CD14-positive monocyte (primary cell): ENCODE results near the gene ZNF174. TPM values are rescaled to one million over a fixed set of nuclear protein-coding genes. Genes with fewer than 3 reads are reported as not detected.

ENCODE experiments used
- DNase-seq, 3 donors: peaks; one replicate each; pipeline ENCODE4 v3.0.0-alpha.2; 2011 to 2022
- H2AFZ ChIP-seq: 2 replicates; pipeline ENCODE4 v1.6.0; 2012; ENCODE audit warnings: mild to moderate bottlenecking, low read depth, low read length, inconsistent platforms; ENCODE audit not compliant: insufficient read depth, poor library complexity, severe bottlenecking
- H3K27ac ChIP-seq, 2 donors: 1 replicate in 1 of 2; 2 replicates in 1 of 2; pipeline ENCODE4 v1.5.1; 2012 to 2013; ENCODE audit warnings: low read length in 2 of 2, control low read depth in 1 of 2, inconsistent platforms in 1 of 2, low read depth in 1 of 2, mild to moderate bottlenecking in 1 of 2
- H3K27me3 ChIP-seq, 2 donors: one replicate each; pipeline versions ENCODE4 v1.6.0 to v1.6.1; 2011 to 2013; ENCODE audit warnings: low read length in 2 of 2; ENCODE audit not compliant: control insufficient read depth in 2 of 2, insufficient read depth in 2 of 2
- H3K36me3 ChIP-seq, 2 donors: replicated peaks in 1 of 2; 1 replicate in 1 of 2; 2 replicates in 1 of 2; pipeline versions ENCODE4 v1.5.1 to v1.6.1; 2012 to 2013; ENCODE audit warnings: low read length in 2 of 2, control low read depth in 1 of 2, inconsistent platforms in 1 of 2, mild to moderate bottlenecking in 1 of 2; ENCODE audit not compliant: insufficient read depth in 2 of 2, control insufficient read depth in 1 of 2
- H3K4me1 ChIP-seq, 2 donors: 1 replicate in 1 of 2; 2 replicates in 1 of 2; pipeline versions ENCODE4 v1.5.1 to v1.6.1; 2012 to 2013; ENCODE audit warnings: low read length in 2 of 2, control low read depth in 1 of 2, inconsistent platforms in 1 of 2, mild to moderate bottlenecking in 1 of 2, moderate library complexity in 1 of 2; ENCODE audit not compliant: insufficient read depth in 2 of 2, control insufficient read depth in 1 of 2
- H3K4me2 ChIP-seq: replicated peaks from 2 replicates; pipeline ENCODE3; 2012; ENCODE audit warnings: low read length, moderate library complexity, mild to moderate bottlenecking; ENCODE audit not compliant: poor library complexity, severe bottlenecking; ENCODE audit errors: extremely low read depth
- H3K4me3 ChIP-seq, 3 experiments: fragments of 200-600 bp in 1 of 3; sonication (generic) in 1 of 3; replicated peaks in 1 of 3; 1 replicate in 2 of 3; 2 replicates in 1 of 3; pipeline ENCODE4 v1.5.1; 2011 to 2013; ENCODE audit warnings: low read length in 3 of 3, mild to moderate bottlenecking in 3 of 3, control low read depth in 2 of 3, low read depth in 2 of 3, inconsistent platforms in 1 of 3, moderate library complexity in 1 of 3
- H3K79me2 ChIP-seq: 2 replicates; pipeline ENCODE4 v1.6.0; 2012; ENCODE audit warnings: mild to moderate bottlenecking, control low read depth, inconsistent platforms, low read length, moderate library complexity; ENCODE audit not compliant: insufficient read depth
- H3K9ac ChIP-seq: 2 replicates; pipeline ENCODE4 v1.6.0; 2017; ENCODE audit warnings: low read length, mild to moderate bottlenecking; ENCODE audit not compliant: insufficient read depth, poor library complexity, severe bottlenecking
- H3K9me3 ChIP-seq, 2 donors: replicated peaks in 1 of 2; 1 replicate in 1 of 2; 2 replicates in 1 of 2; pipeline versions ENCODE4 v1.5.1 to v1.6.1; 2012 to 2013; ENCODE audit warnings: low read length in 2 of 2, control low read depth in 1 of 2; ENCODE audit not compliant: control insufficient read depth in 1 of 2, insufficient read depth in 1 of 2
- H4K20me1 ChIP-seq: 2 replicates; pipeline ENCODE4 v1.6.0; 2012; ENCODE audit warnings: mild to moderate bottlenecking, low read length, control low read depth, moderate library complexity; ENCODE audit not compliant: insufficient read depth
- H3K27ac Mint-ChIP-seq, 7 donors: one replicate each; pipeline ENCODE4 v1.8.0; 2020; ENCODE audit warnings: mild to moderate bottlenecking in 7 of 7, mixed read lengths in 7 of 7, moderate library complexity in 6 of 7, inconsistent platforms in 2 of 7
- H3K27me3 Mint-ChIP-seq, 3 donors: one replicate each; pipeline ENCODE4 v1.8.0; 2021 to 2022; ENCODE audit warnings: low read depth in 3 of 3, mild to moderate bottlenecking in 3 of 3, mixed read lengths in 3 of 3, moderate library complexity in 3 of 3, inconsistent platforms in 1 of 3
- H3K36me3 Mint-ChIP-seq, 2 donors: one replicate each; pipeline ENCODE4 v1.8.0; 2020; ENCODE audit warnings: mixed read lengths in 2 of 2, inconsistent platforms in 1 of 2, mild to moderate bottlenecking in 1 of 2
- H3K4me1 Mint-ChIP-seq: one replicate; pipeline ENCODE4 v1.8.0; 2020; ENCODE audit warnings: mild to moderate bottlenecking, mixed read lengths
- H3K4me3 Mint-ChIP-seq, 2 donors: one replicate each; pipeline ENCODE4 v1.8.0; 2020; ENCODE audit warnings: mild to moderate bottlenecking in 2 of 2, mixed read lengths in 2 of 2, moderate library complexity in 1 of 2
- H3K9me3 Mint-ChIP-seq, 7 donors: one replicate each; pipeline ENCODE4 v1.8.0; 2020 to 2022; ENCODE audit warnings: mixed read lengths in 7 of 7, mild to moderate bottlenecking in 6 of 7, moderate library complexity in 6 of 7, inconsistent platforms in 2 of 7
- CTCF ChIP-seq: fragments of 200-600 bp; IDR thresholded peaks from one replicate; pipeline ENCODE4 v1.8.0; 2022; ENCODE audit warnings: antibody characterized with exemption, mild to moderate bottlenecking
- WGBS: methylation state at CpG from one replicate; pipeline ENCODE4 v1.1.5; 2013; ENCODE audit warnings: missing lambda C conversion rate; ENCODE audit not compliant: insufficient coverage; 5-methylcytosine and 5-hydroxymethylcytosine counted together
- intact Hi-C, 2 donors: fragments of 100-400 bp; cut with micrococcal nuclease; formaldehyde crosslinking; loops; one replicate each; pipeline versions ENCODE4 v1.15.0 to v1.15.1; 2023
- polyA plus RNA-seq, 3 donors: library from polyadenylated mRNA; depleted of rRNA in 1 of 3; unstranded in 2 of 3; stranded (reverse) in 1 of 3; fragments of 300-500 nt in 2 of 3; fragments of >200 nt in 1 of 3; fragmentation: Illumina TruSeq in 2 of 3; gene quantifications; 1 replicate in 2 of 3; 2 replicates in 1 of 3; pipeline ENCODE4 v1.2.3, GENCODE V29; 2012 to 2021

Gene ZNF174
- polyA plus RNA-seq, 3 donors: 2.5 to 5.6 (median 4.9) TPM

DNA sequence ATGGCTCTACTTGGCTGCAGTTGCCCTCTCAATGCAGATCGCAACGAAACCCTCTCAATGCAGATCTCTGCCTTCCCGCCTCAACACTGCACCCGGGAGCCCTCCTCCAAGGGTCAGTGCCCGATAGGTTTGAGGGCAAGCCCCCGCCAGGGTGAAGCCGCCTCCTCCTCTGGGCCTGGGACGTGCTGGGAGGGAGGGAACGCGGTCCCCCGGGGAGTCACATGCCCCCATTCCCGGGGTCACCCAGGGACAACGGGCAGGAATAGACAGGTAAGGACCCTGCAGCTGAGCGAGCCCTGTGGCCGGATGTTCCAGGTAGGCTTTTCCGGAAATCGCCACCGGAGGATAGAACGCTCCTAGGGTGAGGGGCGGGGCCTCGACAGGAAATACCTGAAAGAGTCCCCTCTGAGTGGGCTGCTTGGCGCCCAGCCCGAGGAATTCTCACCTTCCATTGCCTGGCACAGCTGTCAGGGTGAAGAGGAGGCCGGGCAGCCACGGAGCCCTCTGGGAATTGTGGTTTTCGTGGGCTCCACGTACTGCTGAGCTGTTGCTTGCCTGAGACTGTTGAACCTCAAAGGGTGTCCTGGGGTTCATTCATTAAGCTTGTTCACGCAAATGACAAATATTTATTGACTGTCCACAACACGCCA, 12.8 kb downstream of the ZNF174 start:
- H3K4me3 ChIP-seq: no peak overlapping the region
- intact Hi-C loops: no loop called here
- H2AFZ ChIP-seq: no peak overlapping the region
- TF ChIP-seq CTCF: no peak
- no peaks in the 10 kb centered on the region for H3K79me2 ChIP-seq
- no peaks in the 10 kb centered on the region for H3K4me1 ChIP-seq
- Mint-ChIP-seq H3K27me3 (peaks cover 0 to 3% (median 2%) of the 10 kb centered on the region in 3 donors), H3K4me1 (no peaks in the 10 kb centered on the region), H3K36me3 (peaks cover 1 to 8% of the 10 kb centered on the region in 2 donors), H3K9me3 (peaks cover 43 to 97% (median 93%) of the 10 kb centered on the region in 7 donors), H3K27ac (no peak overlapping the region), H3K4me3 (no peak overlapping the region)
- H3K9me3 ChIP-seq: peaks cover 81 to 90% of the 10 kb centered on the region in 2 donors
- no peak for DNase-seq
- H3K36me3 ChIP-seq: peaks cover 0 to 1% of the 10 kb centered on the region in 2 donors
- no peaks in the 10 kb centered on the region for H3K27me3 ChIP-seq
- H4K20me1 ChIP-seq: no peaks in the 10 kb centered on the region
- H3K27ac ChIP-seq: no peak overlapping the region
- WGBS: 45% methylated on average over 22 of the region's 29 CpGs
- H3K9ac ChIP-seq: no peak overlapping the region
- no peak overlapping the region for H3K4me2 ChIP-seq

GRCh38 chr16:3431779-3432219, 30.8 kb downstream of the ZNF174 start:
- no peak overlapping the region for H3K27ac ChIP-seq
- H3K4me1 Mint-ChIP-seq: peaks cover 8% of the 10 kb centered on the region
- H2AFZ ChIP-seq: peak overlapping the region; percentile 44
- H3K36me3 ChIP-seq: peaks cover 6 to 21% of the 10 kb centered on the region in 2 donors
- peaks cover 4 to 15% of the 10 kb centered on the region in 2 donors for H3K27me3 ChIP-seq
- DNase-seq: peak; percentile 24 to 43 (median 35)
- H3K27me3 Mint-ChIP-seq: peaks cover 3 to 24% (median 4%) of the 10 kb centered on the region in 3 donors
- H3K27ac Mint-ChIP-seq: peak overlapping the region in 2 of 7 donors; percentile 13 to 21
- peaks cover 19 to 66% (median 41%) of the 10 kb centered on the region in 7 donors for H3K9me3 Mint-ChIP-seq
- H3K4me1 ChIP-seq: peaks cover 7 to 8% of the 10 kb centered on the region in 2 donors
- no peaks in the 10 kb centered on the region for H3K79me2 ChIP-seq
- intact Hi-C loops: no loop called here
- H3K4me3 ChIP-seq: peak overlapping the region in 1 of 3 experiments; percentile 64
- peaks cover 26 to 37% of the 10 kb centered on the region in 2 donors for H3K9me3 ChIP-seq
- 52% methylated on average over 26 of the region's 26 CpGs for WGBS
- TF ChIP-seq CTCF: no peak
- no peak overlapping the region for H3K9ac ChIP-seq
- peaks cover 28 to 32% of the 10 kb centered on the region in 2 donors for H3K36me3 Mint-ChIP-seq
- peak overlapping the region; percentile 48 to 63 for H3K4me3 Mint-ChIP-seq
- no peaks in the 10 kb centered on the region for H4K20me1 ChIP-seq
- peak overlapping the region; percentile 60 for H3K4me2 ChIP-seq
